ENCODE results near the gene ERH.

The ERH gene

GRCh38 chr14:69355607-69356281 is 42.4 kb downstream of the ERH start:
- DNase-seq (ENCODE audit: low spot score) = no peak

- DNase-seq (ENCODE audit: low spot score) = no peak
Measured at GRCh38 chr14:69355154-69355597, 42.9 kb downstream of the ERH start.

DNA sequence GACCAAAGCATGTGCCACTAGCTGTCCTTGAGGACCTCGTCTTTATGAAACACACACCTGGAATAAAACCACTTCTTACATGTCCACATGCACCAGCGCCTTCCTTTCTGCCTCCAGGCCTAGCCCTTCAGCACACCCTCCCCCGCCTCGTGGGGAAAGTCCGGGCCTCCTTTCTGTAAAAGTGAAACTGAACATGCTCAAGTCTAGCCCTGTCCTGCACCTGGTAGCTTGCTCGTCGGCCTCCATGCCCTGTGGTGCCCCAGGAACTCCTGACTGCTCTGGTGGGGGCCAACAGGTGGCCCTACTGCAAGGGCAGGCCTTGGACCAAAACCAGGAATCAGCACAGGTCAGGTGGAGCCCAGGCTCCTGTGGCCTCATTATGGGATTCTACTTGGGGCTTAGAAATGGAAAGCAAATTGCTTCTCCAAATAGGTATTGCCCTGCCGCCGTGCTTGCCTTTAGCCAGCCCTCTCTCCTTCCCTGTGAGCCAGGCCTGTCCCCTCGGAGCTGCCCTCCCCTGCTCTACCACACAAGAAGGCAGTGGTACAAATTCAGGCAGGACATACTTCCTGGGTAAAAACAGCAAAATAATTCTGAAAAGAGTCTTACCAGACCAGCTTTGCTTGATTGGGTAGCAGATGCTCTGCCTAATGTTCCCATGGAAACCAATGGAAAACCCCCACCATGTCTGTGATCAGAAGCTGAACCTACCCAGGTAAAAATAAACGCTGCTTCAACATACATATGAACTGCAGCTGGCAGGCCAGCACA is 43.5 kb downstream of the ERH start:
- DNase-seq (ENCODE audit: low spot score) = no peak

DNA sequence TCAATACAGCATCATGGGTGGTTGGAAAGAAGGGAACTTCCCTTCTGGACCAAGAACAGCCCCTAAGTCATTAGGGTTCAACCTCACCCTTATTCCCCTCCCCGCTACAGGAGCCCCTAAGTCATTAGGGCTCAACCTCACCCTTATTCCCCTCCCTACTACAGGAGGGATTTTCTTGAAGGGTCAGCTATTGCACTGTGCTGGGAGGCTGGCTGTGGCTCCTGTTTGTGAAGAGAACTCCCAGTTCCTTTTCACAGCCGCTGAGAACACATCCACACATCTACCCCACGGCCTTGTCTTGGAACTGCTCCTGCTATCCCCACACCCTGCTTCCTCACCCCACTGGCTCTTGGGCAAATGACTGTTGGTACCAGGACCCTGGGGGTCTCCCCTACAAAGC is 44.9 kb downstream of the ERH start:
- DNase-seq (ENCODE audit: low spot score) = no peak

GRCh38 chr14:69351911-69352310 is 46.2 kb downstream of the ERH start:
- no peak for DNase-seq (ENCODE audit: low spot score)

GRCh38 chr14:69351385-69351784 is 46.7 kb downstream of the ERH start:
- no peak for DNase-seq (ENCODE audit: low spot score)

DNA sequence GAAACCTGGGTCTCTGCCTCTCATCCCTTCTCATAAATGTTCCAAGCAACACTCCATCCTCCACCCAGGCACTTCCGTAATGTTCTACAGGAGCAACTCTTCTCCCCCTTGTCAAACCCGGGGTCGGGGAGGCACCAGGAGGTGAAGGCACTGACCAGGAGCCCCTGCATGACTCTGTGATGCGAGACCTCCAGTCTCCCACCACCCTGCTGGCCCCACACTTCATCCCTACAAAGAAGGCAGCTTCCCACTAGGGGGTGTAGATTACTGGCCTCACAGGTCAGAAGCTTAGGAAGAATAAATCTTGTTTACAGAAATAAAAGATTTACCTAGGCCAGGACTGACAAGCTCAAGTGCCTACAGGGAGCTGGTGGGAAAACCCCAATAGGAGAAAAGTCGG is 47.2 kb downstream of the ERH start:
- no peak for DNase-seq (ENCODE audit: low spot score)

- DNase-seq (ENCODE audit: low spot score) = no peak
Measured at GRCh38 chr14:69349091-69349777, 48.9 kb downstream of the ERH start.

- DNase-seq (ENCODE audit: low spot score) = peak; percentile 87
Measured at GRCh38 chr14:69346710-69347109, 51.4 kb downstream of the ERH start.

DNA sequence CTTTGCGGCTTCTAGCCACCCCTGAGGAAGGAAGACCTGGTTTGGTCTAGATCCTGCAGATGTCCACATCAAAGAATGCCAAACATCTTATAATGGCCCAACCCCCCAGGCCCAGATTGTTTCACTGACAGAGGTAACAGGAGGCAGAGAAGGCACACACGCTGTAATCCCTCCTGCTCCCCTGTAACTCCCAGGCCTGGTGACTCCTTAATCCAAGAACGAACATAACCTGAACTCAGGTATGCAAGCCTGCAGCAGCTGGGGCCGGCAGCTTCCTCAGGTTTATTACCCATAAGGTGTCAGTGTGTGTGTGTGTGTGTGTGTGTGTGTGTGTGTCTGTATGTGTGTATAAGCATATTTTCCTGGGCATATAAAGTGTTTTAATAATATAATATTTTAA is 52.7 kb downstream of the ERH start:
- no peak for DNase-seq (ENCODE audit: low spot score)

DNA sequence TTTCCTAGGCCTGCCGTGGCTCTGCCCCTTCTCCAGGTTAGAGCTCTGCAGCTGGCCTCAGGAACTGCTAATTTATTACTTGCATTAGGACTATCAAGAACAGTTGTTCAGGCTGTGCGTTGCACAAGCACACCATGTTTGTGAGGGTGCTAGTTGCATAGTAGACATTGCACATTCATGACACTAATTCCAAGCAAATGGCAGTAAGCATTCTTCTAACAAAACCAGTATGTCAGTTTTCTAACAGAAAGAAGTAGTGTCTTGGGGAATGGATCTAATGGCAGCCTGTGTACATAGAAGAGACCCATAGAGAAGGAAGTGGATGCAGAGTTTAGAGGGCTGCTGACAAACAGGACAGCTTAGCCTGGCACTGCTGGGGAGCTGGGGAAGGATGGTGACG is 53.9 kb downstream of the ERH start:
- DNase-seq (ENCODE audit: low spot score) = no peak

- no peak for DNase-seq (ENCODE audit: low spot score)
Measured at GRCh38 chr14:69342928-69343525, 55.1 kb downstream of the ERH start.

DNA sequence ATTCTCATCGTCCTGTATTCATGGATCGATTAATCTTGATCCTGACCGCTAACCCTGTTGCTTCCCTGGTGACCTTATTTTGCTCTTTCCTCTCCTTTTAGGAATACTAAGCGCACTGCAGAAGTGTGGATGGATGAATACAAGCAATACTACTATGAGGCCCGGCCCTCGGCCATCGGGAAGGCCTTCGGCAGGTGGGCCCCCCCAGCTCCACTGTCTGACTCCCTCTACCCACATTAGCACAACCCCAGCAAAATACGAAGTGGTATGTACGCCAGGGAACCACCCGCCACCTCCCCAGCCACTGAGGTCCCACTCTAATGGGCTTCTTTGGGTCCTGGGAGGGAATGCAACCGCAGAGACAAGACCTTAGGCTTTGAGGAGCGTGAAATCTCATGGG is 58.7 kb downstream of the ERH start:
- no peak for DNase-seq (ENCODE audit: low spot score)

DNA sequence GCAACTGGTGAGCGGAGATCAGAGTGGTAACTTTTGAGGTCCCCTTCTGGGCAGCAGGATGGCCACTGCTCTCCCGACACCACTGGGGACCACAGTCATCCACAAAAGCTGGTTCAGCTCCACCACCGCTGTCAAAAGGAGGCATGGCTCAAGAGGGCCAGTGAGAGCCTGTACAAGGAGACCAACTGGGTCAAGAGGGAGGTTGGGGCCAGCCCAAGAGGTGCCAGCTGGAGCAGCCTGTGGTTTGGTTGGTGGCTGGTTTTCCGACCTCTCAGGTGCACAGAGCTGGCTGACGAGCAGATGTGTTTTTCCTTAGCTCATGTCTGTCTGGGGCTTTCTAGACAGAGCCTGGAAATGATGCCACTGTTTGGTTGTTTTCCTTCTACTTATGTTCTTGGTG is 60.1 kb downstream of the ERH start:
- DNase-seq (ENCODE audit: low spot score) = no peak

GRCh38 chr14:69335371-69335771 is 62.7 kb downstream of the ERH start:
- no peak for DNase-seq (ENCODE audit: low spot score)

- no peak for DNase-seq (ENCODE audit: low spot score)
Measured at GRCh38 chr14:69334576-69334975, 63.5 kb downstream of the ERH start.

GRCh38 chr14:69333791-69334337 is 64.2 kb downstream of the ERH start:
- DNase-seq (ENCODE audit: low spot score) = no peak

DNA sequence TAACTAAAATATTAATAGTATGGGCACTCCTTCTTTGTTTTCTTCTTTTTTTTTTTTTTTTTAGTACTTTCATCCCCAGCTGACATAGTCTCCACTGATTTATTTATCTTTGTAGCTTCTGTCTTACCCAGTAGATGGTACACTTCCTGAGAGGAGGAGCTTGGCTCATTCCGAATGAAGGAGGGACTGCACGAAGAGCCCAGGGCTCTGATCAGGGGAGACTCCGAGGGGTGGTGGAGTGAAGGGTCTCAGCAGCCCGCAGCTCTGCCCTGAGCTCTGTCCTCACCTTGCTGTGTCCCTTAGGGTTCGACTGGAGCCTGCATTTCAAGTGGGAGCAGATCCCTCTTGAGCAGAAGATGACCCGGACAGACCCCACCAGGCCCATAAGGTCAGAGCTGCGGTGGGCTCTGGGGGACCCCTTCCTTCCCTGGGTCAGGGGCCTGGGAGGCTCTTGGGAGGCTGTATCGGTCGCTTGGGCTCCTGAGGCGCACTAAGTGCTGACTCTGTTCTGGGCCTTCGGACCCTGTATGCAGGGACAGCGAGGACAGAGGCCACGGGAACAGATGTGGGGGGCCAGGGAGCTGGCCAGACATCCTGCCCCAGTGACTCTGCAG is 65.2 kb downstream of the ERH start:
- no peak for DNase-seq (ENCODE audit: low spot score)

- no peak for DNase-seq (ENCODE audit: low spot score)
Measured at GRCh38 chr14:69331206-69331605, 66.9 kb downstream of the ERH start.
